Duodenal mucosa (tissue), 2 donors: ENCODE results near the gene ARPC5L.

Experiments used
- H3K27ac ChIP-seq: one replicate; pipeline ENCODE4 v1.7.0; 2013; ENCODE audit warnings: low read depth, low read length
- H3K27me3 ChIP-seq, 2 donors: one replicate each; pipeline ENCODE4 v1.7.0; 2013; ENCODE audit warnings: low read length in 2 of 2, control low read depth in 1 of 2; ENCODE audit not compliant: insufficient read depth in 2 of 2, control insufficient read depth in 1 of 2
- H3K36me3 ChIP-seq, 2 donors: one replicate each; pipeline ENCODE4 v1.7.0; 2013; ENCODE audit warnings: low read length in 2 of 2, control low read depth in 1 of 2; ENCODE audit not compliant: insufficient read depth in 2 of 2, control insufficient read depth in 1 of 2
- H3K4me1 ChIP-seq, 2 donors: one replicate each; pipeline ENCODE4 v1.7.0; 2013; ENCODE audit warnings: low read length in 2 of 2, control low read depth in 1 of 2; ENCODE audit not compliant: insufficient read depth in 2 of 2, control insufficient read depth in 1 of 2
- H3K4me3 ChIP-seq, 2 donors: one replicate each; pipeline ENCODE4 v1.7.0; 2013; ENCODE audit warnings: low read length in 2 of 2, low read depth in 1 of 2
- H3K9ac ChIP-seq, 2 donors: one replicate each; pipeline ENCODE4 v1.7.0; 2013; ENCODE audit warnings: low read length in 2 of 2, low read depth in 1 of 2
- H3K9me3 ChIP-seq, 2 donors: one replicate each; pipeline ENCODE4 v1.7.0; 2013; ENCODE audit warnings: low read length in 2 of 2, control low read depth in 1 of 2; ENCODE audit not compliant: control insufficient read depth in 1 of 2

The ARPC5L gene

GRCh38 chr9:124863371-124863871 lies 1.5 kb downstream of the ARPC5L start:
- Histone ChIP-seq H3K27ac (peak overlapping the region; percentile 58), H3K4me3 (peak overlapping the region; percentile 14 to 48), H3K36me3 (peaks cover 19 to 22% of the 10 kb centered on the region in 2 donors), H3K27me3 (no peaks in the 10 kb centered on the region), H3K4me1 (peaks cover 26 to 43% of the 10 kb centered on the region in 2 donors), H3K9me3 (no peaks in the 10 kb centered on the region), H3K9ac (peak overlapping the region in 1 of 2 donors; percentile 13)

GRCh38 chr9:124868511-124869465 lies 6.9 kb downstream of the ARPC5L start:
- peak overlapping the region; percentile 91 for H3K27ac ChIP-seq
- peaks cover 33 to 48% of the 10 kb centered on the region in 2 donors for H3K4me1 ChIP-seq
- H3K27me3 ChIP-seq, result no peaks in the 10 kb centered on the region
- no peaks in the 10 kb centered on the region for H3K9me3 ChIP-seq
- peak overlapping the region; percentile 95 to 97 for H3K9ac ChIP-seq
- peaks cover 7 to 10% of the 10 kb centered on the region in 2 donors for H3K36me3 ChIP-seq
- H3K4me3 ChIP-seq, result peak overlapping the region; percentile 80 to 96

GRCh38 chr9:124869466-124869985 lies 7.6 kb downstream of the ARPC5L start:
- peaks cover 10 to 17% of the 10 kb centered on the region in 2 donors for H3K36me3 ChIP-seq
- H3K27ac ChIP-seq, result peak overlapping the region; percentile 91
- H3K4me3 ChIP-seq, result peak overlapping the region; percentile 80 to 96
- H3K27me3 ChIP-seq, result no peaks in the 10 kb centered on the region
- no peaks in the 10 kb centered on the region for H3K9me3 ChIP-seq
- peaks cover 33 to 42% of the 10 kb centered on the region in 2 donors for H3K4me1 ChIP-seq
- H3K9ac ChIP-seq, result peak overlapping the region; percentile 68 to 95

- H3K9me3 ChIP-seq, result no peaks in the 10 kb centered on the region
- H3K36me3 ChIP-seq, result peaks cover 16 to 23% of the 10 kb centered on the region in 2 donors
- H3K9ac ChIP-seq, result peak overlapping the region; percentile 68 to 95
- no peaks in the 10 kb centered on the region for H3K27me3 ChIP-seq
- peak overlapping the region; percentile 80 to 96 for H3K4me3 ChIP-seq
- H3K27ac ChIP-seq, result peak overlapping the region; percentile 91
- H3K4me1 ChIP-seq, result peaks cover 33 to 42% of the 10 kb centered on the region in 2 donors
Observed at GRCh38 chr9:124869986-124870560, 8.1 kb downstream of the ARPC5L start.

- H3K4me1 ChIP-seq, result peaks cover 33 to 42% of the 10 kb centered on the region in 2 donors
- H3K36me3 ChIP-seq, result peaks cover 21 to 29% of the 10 kb centered on the region in 2 donors
- H3K27me3 ChIP-seq, result no peaks in the 10 kb centered on the region
- H3K4me3 ChIP-seq, result peak overlapping the region; percentile 80 to 96
- peak overlapping the region; percentile 68 to 95 for H3K9ac ChIP-seq
- H3K9me3 ChIP-seq, result no peaks in the 10 kb centered on the region
- peak overlapping the region; percentile 15 for H3K27ac ChIP-seq
Observed at GRCh38 chr9:124870723-124871122, 8.8 kb downstream of the ARPC5L start.

GRCh38 chr9:124871156-124871561 lies 9.2 kb downstream of the ARPC5L start:
- Histone ChIP-seq H3K9ac (peak overlapping the region; percentile 68 to 95), H3K36me3 (peaks cover 23 to 34% of the 10 kb centered on the region in 2 donors), H3K9me3 (no peaks in the 10 kb centered on the region), H3K27me3 (no peaks in the 10 kb centered on the region), H3K4me1 (peaks cover 33 to 42% of the 10 kb centered on the region in 2 donors), H3K27ac (no peak overlapping the region), H3K4me3 (peak overlapping the region; percentile 80 to 96)

GRCh38 chr9:124873664-124874063 lies 11.7 kb downstream of the ARPC5L start:
- no peak overlapping the region for H3K27ac ChIP-seq
- H3K4me3 ChIP-seq, result no peak overlapping the region
- H3K9ac ChIP-seq, result no peak overlapping the region
- H3K36me3 ChIP-seq, result peaks cover 39 to 57% of the 10 kb centered on the region in 2 donors
- H3K27me3 ChIP-seq, result no peaks in the 10 kb centered on the region
- no peaks in the 10 kb centered on the region for H3K9me3 ChIP-seq
- peaks cover 32 to 33% of the 10 kb centered on the region in 2 donors for H3K4me1 ChIP-seq

GRCh38 chr9:124875501-124875900 lies 13.6 kb downstream of the ARPC5L start:
- Histone ChIP-seq H3K27ac (no peak overlapping the region), H3K9ac (no peak overlapping the region), H3K4me3 (no peak overlapping the region), H3K27me3 (no peaks in the 10 kb centered on the region), H3K9me3 (no peaks in the 10 kb centered on the region), H3K36me3 (peaks cover 46 to 75% of the 10 kb centered on the region in 2 donors), H3K4me1 (peaks cover 24 to 31% of the 10 kb centered on the region in 2 donors)

GRCh38 chr9:124877021-124877782 lies 15.3 kb downstream of the ARPC5L start:
- Histone ChIP-seq H3K4me1 (peaks cover 9 to 14% of the 10 kb centered on the region in 2 donors), H3K9me3 (no peaks in the 10 kb centered on the region), H3K27me3 (no peaks in the 10 kb centered on the region), H3K4me3 (no peak overlapping the region), H3K9ac (no peak overlapping the region), H3K27ac (no peak overlapping the region), H3K36me3 (peaks cover 57 to 92% of the 10 kb centered on the region in 2 donors)
